GM19468 (cell line): ENCODE measurements around the gene VMP1.

Experiments
- ATAC-seq: cut with Tn5 transposase; IDR thresholded peaks from one replicate; pipeline ENCODE4 v1.9.1; 2021; ENCODE audit warnings: mild to moderate bottlenecking, moderate library complexity, moderate number of reproducible peaks; ENCODE audit not compliant: unreplicated experiment; ENCODE audit errors: extremely low read depth

VMP1 gene

DNA sequence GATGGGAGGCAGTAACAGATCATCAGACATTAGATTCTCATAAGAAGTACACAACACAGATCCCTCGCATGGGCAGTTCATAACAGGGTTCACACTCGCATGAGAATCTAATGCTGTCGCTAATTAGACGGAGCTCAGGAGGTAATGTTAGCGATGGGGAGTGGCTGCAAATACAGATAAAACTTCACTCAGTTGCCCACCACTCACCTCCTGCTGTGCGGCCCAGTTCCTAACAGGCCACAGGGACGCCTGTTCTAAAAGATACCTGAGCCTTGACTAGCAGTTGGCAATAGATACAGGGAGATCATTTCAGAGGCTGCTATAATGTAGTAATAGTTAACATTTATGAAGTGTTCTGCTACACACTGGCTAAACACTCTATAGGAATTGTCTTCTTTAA, 5.2 kb upstream of the VMP1 start:
- ATAC-seq: no peak

DNA sequence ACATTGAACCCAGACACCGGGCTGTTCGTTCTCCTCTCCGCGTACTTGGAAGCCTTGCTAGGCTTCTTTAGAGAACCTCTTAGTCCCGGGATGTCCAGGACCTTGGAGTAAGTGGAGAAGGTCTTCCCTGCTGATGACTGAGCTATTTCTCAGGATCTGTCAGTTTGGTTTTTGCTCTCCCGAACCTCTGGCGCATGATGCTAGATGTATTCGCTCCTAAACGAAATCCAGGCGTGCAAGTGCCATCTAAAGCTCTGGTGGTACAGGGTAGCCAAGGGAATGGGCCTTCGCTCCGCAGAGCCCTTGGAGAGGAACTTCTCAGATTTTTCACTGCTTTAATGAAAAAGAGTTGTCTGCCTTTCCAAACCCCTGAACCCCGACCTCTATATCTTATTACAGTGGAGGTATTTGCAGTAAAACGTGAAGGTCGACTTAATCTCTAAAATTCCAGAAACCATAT, 547 bp downstream of the VMP1 start:
- no peak for ATAC-seq

DNA sequence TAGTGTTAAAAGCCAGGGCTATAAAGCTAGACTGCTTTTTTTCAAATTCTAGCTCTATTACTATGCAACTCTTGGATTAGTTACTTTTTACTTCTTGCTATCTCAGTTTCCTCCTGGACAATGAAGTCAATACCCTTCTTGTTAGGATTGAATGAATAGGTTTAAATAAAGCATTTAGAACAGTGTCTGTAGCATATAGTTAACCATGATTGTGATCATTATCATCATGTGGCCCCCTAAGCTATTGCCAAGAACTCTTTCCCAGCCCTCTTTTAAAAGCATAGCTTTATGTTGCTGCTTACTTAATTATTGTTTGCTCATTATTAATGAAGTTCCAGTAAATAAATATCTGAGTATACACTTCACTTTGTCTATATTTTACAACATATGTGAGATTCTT, 4.5 kb downstream of the VMP1 start:
- ATAC-seq: no peak

DNA sequence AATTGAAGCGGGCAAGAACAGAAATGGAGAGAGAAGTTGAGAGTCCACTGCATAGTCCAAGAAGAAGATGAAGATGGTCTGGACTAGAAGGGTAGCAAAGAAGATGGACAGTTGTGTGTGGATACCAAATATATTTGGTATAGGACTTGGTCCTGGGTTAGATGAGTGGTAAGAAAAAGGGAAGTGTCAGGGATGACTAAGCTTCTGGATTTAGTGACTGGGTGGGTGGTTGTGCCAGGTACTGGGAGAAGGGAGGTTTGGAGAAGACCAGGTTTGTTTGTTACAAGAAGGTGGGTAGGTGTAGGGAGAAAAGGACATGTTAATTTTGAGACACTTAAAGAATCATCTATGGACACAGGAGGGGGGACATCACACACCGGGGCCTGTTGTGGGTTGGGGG, 5.4 kb downstream of the VMP1 start:
- ATAC-seq: no peak

DNA sequence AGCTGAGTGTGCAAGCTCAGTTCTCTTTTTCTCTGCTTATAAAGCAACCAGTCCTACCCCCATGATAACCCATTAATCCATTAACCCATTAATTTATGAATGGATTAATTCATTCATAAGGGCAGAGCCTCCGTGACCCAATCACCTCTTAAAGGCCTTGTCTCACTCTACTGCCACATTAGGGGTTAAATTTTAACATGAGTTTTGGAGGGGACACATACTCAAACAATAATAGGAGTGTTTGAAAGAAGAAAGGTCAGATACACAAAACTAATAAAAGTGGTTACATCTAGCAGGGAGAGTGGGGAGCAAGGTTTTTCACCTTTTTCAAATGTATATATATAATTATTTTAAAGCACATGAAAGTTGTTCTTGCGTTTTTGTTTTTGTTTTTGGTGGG, 6.8 kb downstream of the VMP1 start:
- ATAC-seq: no peak

DNA sequence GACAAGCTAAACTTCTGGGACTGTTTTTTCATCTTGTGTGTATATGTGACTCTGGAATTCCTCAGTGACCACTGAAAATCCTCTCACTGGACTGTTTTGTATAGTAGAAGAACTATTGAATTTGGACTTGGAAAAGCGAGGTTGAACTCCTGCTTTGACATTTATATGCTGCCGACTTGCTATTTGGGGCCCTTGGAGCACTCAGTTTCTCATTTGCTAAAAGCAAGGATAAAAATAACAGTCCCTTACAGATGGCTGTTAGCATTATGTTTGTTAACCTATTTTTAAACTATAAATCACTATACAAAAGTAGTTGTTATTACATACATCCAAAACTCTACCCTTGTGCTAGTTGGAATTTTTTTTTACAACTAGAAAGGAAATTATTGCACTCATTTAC, 9.0 kb downstream of the VMP1 start:
- ATAC-seq: no peak

DNA sequence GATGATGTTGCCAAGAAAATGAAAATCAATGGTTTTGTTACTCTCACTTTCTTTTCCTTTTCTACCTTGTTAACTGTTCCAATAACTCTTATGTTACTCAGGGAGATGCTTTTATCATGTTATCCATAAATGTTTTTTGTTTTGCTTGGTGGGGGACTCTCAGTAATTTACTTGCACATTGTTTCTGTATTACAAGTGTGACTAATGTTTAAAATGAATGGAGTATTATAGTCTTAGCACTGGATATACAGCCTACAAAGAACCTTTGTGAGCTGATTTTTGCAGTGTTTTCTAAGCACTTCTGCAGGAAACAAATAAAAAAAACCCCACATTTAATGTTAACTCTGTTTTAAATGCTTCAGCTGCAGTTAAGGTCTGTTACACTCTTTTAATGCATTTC, 12.1 kb downstream of the VMP1 start:
- no peak for ATAC-seq

DNA sequence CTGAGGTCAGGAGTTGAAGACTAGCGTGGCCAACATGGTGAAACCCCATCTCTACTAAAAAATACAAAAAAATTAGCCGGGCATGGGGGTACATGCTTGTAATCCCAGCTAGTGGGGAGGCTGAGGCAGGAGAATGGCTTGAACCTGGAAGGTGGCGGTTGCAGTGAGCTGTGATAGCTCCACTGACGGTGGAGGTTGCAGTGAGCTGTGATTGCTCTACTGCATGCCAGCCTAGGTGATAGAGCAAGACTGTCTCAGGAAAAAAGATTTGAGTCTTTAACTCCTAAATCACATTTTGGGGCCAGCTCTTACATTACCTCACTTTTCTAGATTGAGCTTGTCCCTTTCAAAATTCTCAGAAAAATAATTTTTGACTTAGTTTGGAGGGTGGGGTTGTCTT, 15.2 kb downstream of the VMP1 start:
- no peak for ATAC-seq

DNA sequence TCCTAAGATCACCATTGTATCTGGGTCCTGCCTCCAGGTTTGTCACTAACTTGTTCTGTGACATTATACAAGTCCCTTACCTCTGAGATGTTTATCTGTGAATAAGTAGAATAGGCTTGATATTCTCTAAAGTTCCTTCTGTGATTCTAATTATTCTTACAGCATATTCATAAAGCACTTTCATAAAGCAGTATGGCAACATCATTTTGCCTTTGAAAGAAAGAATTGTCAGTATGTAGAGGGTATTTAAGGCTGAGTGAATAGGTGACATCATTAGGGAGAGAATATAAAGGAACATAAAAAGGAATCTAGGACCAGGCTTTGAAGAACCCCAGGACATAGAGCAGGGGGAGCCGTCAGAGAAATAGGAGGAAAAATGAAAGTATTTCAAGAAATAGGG, 15.6 kb downstream of the VMP1 start:
- ATAC-seq: no peak

DNA sequence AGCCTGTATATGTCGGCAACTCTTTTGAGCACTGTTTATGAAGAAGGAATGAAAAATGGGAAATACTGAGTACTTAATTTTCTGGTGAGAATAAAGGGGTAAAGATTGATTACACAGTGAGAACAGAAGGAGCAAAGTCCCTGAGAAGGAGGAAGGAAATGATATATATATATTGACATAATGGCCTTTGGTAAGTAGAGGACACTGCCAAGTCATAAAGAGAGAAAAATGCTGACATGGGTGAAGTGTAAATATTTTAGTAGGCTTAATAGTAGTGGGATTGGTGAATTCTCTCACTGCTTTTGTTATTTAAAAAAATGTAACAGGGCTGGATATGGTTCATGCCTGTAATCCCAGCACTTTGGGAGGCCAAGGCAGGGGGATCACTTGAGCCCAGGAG, 16.2 kb downstream of the VMP1 start:
- no peak for ATAC-seq

DNA sequence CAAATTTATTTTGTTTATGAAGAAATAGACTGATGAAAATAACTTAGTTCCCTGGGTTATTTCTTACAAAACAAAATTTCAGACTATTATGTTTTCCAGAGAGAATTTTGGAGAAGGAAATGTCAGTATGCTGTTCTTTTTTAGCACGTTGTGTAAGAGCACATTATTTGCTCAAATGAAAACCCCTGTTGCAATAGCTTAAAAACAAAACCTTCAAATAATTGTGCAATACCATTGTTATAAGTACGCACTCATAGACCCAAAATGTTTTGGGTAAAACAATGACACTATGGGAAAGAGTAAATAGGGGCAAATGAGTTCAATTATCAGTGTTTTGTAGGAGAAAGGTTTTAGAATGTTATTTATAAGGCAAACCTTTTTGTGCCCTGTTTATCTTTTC, 18.2 kb downstream of the VMP1 start:
- no peak for ATAC-seq

DNA sequence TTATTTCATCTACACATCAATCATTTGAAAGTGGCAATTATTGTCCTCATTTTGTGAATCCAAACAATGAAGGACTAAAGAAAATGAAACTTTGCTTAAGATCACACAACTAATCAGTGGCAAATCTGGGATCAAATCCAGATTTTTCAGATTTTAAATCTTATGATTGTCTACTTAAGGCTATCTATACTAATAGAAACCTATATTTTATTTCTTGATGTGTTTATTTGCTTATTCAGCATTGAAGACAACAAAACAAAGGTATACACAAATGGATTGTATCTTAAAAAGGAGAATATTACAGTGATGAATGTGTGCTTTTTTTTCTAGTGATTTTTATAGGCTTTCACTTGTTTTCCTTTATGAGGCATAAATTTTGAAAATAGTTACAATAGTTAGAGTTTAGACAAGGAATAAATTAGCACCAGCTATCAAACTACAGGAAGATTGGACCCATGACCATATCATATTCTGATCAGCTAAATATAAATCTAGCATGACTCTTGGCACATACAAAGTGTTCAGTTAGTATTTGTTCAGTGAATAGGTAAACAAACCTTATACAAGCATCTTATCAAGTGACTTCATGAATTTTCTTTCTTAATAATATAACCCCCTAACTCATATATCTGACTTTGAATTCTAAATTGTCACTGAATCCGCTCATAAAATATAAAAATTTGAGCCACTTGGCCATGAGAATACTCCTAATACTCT, 20.5 kb downstream of the VMP1 start:
- no peak for ATAC-seq

DNA sequence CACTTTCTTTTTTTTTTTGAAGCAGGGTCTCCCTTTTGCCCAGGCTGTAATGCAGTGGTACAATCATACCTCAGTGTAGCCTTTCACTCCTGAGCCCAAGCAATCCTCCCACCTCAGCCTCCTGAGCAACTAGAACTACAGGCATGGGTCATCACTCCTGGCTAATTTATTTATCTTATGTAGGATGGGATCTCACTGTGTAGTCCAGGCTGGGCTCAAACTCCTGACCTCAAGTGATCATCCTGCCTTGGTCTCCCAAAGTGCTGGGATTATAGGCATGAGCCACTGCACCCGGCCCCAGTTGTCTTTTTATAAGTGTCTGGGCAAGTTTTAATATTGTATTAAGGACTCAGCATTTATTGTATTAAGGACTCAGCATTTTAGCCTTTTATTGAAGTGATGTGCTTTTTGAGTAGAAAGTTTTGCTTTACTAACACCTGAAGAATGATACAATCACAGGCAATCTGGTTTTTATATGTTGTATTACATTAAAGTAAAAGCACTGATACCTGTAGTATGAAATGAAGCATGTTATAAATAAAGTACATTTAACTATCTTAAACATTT, 22.9 kb downstream of the VMP1 start:
- no peak for ATAC-seq

DNA sequence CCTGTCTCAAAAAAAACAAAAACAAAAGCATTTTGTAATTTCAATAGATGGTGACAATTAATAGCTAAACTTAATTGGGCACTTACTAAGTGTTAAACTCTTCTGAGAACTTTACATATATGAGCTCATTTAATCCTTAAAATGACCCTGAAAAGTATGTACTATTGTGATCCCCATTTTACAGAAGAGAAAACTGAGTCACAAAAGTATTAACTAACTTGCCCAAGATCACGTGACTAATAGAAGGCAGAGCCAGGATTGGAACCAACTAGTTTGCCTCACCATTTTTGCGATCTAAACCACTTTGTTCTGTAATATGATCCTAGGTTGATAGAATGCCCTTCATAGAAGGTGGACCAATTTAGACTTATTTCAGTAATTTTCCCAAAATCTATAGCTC, 26.2 kb downstream of the VMP1 start:
- no peak for ATAC-seq

DNA sequence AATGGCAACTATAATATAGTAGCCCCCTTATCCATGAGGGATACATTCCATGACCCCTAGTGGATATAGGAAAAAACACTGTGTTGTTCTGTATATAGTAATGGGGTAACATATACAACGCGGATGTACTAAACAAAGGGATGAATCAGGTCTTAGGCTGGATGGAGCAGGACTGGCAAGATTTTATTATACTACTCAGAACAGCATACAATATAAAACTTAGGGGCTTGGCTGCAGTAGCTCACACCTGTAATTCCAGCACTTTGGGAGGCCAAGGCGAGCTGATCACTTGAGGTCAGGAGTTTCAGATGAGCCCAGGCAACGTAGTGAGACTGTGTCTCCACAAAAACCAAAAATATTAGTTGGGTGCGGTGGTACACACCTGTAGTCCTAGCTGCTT, 26.8 kb downstream of the VMP1 start:
- no peak for ATAC-seq

DNA sequence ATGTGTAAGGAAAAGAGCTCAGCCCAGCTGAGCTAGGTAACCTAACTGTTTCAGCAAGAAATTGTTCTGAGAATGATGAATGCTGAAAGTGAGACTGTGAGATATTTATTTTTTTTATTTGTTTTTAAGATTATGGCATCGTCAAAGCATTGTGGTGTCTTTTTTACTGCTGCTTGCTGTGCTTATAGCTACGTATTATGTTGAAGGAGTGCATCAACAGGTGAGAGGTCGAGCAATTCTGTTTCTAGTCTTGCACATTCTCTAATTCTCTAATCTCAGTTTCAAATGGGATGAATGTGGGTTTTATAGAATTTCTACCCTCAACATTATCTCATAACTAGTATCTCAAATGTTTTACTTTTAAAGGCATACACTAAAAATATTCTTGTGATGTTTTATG, 29.9 kb downstream of the VMP1 start:
- no peak for ATAC-seq

DNA sequence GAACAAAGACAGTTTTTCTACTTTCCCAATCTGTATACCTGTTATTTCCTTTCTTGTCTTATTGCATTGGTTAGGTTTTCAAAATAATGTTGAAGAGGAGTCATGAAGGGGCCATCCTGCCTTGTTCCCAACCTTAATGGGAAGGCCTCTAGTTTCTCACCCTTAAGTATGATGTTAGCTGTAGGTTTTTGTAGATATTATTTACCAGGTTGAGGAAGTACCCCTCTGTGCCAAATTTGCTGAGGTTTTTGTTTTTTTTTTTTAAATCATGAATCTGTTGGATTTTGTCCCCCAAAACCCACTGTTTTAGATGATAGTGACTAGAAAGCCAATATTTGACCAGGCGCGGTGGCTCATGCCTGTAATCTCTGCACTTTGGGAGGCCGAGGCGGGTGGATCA, 36.4 kb downstream of the VMP1 start:
- ATAC-seq: no peak

DNA sequence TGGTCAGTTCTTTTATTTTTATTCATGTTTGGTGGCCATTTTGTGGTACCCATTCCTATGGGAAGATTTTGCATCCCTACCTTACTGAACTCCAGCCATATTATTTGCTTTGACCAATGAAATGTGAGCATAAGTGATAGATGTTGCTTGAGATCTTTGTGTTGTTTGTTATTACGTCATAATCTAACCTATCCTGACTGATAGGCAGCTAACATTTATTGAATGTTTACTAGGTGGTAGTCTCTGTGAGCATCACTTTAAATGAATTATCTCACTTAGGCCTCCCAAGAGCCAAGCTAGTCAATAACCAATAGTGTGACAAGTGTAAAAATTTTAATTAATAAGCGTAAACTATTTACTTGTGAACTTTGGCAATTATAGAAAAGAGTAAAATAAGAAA, 37.6 kb downstream of the VMP1 start:
- no peak for ATAC-seq

DNA sequence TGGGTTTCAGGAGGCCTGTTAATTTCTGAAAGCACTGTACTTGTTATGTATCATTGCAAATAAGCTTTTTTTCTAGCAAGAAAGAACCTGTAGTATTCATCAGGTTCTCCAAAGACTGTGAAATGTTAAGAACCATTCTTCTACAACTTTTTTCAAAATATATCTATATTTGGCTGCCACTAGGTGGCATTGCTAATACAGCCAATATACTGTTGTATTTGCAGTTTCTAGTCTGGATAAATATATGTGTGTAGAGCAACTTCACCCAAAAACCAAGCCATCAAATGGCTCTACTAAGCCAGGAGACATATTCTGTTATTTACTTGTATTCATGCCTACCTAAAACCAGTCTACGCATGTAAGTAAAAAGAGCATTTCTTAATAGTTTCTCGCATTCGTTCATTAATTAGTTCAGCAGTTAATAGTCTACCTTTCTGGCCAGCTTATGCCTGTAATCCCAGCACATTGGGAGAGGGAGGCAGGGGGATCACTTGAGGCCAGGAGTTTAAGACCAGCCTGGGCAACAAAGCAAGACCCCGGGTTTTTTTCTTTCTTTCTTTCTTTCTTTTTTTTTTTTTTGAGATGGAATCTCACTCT, 39.5 kb downstream of the VMP1 start:
- ATAC-seq: no peak

DNA sequence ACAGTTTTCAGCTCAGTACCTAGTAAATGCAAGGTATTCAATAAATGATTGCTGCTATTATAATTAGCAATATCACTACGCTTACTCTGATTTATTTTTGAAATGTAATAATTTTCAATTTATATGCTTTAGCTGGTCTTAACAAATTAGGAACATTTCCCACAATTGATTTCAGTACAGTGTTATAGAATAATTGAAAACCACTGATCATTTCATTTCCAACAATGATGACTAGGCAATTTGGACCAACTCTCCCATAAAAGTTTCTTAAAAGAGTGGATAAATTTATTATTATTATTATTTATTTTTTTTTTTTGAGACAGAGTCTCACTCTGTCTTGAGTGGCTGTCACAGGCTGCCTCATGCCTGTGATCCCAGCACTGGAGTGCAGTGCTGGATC, 41.1 kb downstream of the VMP1 start:
- ATAC-seq: no peak

DNA sequence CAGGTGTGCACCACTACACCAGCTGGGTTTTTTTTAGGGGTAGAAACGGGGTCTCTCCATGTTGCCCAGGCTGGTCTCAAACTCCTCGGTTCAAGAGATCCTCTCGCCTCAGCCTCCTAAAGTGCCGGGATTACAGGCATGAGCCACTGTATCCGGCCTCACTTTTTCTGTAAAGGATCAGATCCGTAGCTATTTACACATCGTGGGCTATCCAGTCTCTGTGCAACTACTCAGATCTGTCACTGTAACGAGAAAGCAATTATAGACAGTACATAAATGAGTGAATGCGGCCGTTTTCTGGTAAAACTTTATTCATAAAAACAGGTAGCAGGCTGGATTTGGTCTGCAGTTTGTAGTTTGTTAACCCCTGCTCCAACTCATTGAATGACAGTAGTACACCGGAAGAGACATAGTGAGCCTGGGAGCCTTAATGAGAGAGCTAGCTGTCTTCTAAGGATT, 44.5 kb downstream of the VMP1 start:
- ATAC-seq: no peak

DNA sequence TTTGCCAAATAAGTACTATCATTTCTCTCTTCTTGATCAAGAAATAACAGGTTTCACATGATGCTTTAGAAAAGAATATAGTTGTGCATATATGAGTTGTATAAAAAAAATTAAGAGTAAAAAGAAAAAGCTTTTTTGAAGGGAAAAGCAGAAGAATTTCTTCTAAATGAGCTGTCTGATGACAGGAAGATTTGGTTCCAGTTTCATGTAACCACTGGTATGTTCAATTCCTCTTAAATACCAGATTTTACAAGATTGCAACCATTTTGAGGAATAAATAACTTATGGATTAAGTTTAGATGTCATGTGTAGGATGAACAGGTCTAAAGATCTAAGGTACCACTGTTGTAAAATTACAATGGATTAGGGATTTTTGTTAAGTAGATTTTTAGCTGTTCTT, 45.0 kb downstream of the VMP1 start:
- no peak for ATAC-seq
